HG03066 (cell line): Measurements from ENCODE around the gene ADIPOR2.

Experiments used
- ATAC-seq: cut with Tn5 transposase; IDR thresholded peaks from one replicate; pipeline ENCODE4 v1.9.1; 2021; ENCODE audit warnings: low read depth; ENCODE audit not compliant: unreplicated experiment

Gene ADIPOR2

DNA sequence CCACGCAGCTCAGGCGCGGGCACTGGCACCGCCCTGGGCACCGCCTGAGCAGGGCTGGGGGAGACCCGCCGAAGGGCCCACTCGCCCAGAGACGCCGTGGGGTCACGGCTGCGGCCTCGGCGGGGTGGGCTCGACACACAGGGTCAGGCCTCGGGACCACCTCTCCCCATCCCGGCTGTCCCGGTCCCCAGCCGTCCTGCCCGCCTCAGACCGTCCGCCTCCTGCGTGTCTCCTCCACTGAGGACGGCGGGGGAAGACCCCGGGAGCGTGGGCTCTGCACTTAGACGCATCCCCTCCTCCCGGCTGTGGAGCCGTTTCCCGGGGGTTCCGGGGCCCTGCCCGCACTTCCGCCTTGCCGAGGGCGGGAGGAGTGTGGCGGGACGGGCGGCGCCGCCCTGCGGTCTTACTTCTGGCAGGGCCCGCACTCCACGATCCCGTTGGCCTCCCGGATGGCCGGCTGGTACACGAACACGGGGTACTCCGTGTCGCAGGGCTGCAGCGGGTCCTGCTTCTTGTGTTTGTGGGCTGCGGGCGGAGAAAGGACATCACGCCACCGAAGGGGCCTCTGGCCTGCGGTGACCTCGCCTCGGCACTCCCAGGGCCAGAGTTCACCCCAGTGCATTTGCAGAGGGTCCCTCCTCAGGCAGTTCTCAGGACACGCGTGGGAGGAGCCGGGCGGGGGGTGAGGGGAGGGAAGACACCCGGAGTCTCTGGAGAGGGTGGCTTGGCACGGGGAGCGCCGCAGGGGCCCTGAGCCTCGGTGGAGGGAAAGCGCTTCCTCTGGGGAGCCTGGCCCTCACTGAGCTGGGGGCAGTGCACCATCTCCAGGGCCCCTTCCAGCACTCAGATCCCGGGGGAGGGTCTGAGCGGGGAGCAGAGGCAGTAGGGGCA is 106.4 kb downstream of the ADIPOR2 start:
- no peak for ATAC-seq

DNA sequence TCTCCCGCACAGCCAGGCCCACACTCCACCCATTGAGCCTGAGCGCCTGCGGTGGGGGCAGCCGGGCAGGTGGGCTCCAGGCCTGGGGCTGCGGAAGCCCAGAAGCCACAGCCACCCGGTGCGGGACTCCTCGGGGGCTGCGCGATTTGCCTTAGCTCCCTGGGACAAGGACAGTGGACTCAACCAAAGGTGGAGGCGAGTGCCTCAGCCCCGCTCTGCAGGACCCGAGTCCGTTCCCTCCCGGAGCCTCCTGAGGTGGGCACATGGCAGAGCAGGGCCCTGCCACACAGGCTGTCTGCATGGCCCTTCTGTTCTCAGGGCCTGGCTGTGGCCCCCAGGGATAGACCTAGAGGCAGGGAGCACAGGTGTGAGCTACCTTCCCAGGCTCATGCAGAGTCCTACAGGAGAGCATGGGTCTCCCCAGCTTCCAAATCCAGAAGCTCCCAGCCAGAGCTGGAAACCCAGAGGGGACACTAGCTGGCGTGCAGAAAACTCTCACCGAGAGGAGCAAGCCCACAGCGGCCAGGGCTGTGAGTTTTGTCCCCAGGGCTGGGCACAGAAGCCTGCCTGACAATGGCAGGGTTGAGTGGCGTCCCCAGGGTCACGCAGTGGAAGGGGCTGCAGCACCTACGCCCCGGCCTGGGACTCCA is 107.2 kb downstream of the ADIPOR2 start:
- ATAC-seq: no peak

GRCh38 chr12:1798641-1799020 is 107.8 kb downstream of the ADIPOR2 start:
- no peak for ATAC-seq

- no peak for ATAC-seq
These were observed 108.4 kb downstream of the ADIPOR2 start for GRCh38 chr12:1799051-1799881.

- ATAC-seq: no peak
These were observed 109.1 kb downstream of the ADIPOR2 start for GRCh38 chr12:1799882-1800400.

GRCh38 chr12:1800401-1801302 is 109.8 kb downstream of the ADIPOR2 start:
- ATAC-seq: no peak

DNA sequence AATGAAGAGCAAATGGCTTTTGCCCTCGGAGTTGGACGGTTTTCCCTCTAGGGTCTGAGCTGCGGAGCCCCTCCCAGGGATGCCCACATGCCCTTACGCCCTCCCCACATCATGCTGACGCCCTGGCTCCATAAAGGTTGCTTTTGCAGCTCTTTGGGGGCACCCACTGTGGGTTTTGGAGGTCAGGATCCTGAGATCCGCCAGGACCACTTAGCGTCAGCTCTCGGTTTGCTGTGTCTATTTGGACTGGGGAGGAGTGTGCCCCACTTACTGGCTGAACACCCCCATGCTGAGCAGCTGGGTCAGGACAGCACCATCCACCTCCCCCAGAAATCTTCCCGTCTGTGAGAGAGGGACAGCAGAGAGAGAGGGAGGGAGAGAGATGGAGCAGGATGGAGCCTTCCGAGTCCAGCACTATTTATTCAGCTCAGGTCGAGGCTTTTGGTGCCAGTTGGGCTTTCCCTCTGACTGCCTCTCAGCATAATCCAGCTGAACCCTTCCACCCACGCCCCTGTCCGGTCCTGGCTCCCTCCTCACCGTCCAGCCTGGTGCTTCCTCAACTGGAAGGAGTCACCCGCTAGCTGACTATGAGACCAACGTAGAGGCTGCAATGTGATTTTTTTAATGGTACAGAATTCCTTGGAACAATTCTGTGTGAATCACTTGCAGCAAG is 110.6 kb downstream of the ADIPOR2 start:
- ATAC-seq: no peak

GRCh38 chr12:1803736-1804135 is 112.9 kb downstream of the ADIPOR2 start:
- ATAC-seq: no peak

DNA sequence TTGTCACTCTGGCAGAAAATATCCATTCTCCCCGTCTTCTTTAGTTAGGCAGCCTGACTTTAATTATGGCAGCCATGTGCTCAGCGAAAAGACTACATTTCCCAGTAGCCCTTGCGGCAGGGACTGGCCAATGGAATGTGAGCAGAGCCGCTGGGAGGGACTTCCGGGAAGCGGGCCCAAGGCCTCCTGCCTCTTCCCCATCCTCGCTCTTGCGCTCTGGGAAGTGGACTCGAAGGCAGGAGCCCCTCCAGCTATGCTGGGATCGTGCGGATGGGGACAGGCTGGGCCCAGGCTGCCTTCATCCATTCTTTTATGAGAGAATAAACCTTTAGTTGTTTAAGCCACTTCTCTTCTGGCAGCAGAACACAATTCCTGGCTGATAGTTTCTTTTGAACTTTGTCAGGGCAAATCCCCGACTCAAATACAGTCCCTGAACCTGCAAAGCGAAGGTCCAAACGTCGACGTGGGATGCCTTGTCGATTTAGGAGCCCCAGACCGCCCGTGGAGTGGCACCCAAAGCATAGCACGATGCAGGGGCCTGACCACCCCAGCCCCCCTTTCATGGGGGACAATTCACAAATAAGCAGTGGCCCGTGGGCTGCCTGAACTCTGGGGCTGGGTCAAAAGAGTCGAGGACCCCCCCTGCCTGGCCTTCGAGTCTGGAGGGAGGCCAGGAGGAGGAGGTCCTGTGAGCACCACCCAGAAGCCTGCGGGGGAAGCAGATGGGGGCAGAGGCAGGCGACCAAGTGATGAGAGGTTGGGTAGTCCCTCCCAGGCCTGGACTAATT is 113.9 kb downstream of the ADIPOR2 start:
- peak; percentile 80 for ATAC-seq

DNA sequence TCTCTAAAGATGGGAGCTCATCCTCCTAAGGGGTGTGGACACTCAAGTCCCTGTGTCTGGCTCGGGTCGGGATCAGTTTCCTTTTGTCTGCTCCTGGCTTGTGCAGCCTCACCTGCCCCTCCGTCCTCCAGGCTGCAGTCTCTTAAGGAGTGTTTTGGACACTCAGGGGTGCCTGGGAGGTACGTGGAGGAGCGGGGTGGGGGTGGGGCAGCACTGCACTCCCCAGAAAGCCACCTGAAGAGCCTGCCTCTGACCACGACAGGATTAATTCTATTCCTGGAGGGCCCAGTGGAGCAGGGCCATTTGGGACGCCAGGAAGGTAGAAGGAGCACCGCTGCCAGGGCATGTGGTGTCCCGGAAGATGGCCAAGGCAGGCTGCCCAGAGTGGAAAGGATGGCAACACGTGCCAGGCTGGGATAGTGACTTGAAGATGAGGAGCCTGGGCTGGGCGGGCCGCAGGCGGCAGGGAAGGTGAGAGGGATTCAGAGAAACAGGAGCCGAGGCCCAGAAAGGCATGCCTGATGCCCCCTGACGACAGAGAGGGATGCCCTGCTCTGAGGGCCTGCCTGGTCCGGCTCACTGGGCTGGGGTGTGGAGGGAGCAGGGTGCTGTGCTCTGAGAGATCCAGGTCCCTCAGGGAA is 114.7 kb downstream of the ADIPOR2 start:
- no peak for ATAC-seq

GRCh38 chr12:1806301-1807086 is 115.6 kb downstream of the ADIPOR2 start:
- no peak for ATAC-seq

- no peak for ATAC-seq
These were observed 116.4 kb downstream of the ADIPOR2 start for GRCh38 chr12:1807087-1807860.

DNA sequence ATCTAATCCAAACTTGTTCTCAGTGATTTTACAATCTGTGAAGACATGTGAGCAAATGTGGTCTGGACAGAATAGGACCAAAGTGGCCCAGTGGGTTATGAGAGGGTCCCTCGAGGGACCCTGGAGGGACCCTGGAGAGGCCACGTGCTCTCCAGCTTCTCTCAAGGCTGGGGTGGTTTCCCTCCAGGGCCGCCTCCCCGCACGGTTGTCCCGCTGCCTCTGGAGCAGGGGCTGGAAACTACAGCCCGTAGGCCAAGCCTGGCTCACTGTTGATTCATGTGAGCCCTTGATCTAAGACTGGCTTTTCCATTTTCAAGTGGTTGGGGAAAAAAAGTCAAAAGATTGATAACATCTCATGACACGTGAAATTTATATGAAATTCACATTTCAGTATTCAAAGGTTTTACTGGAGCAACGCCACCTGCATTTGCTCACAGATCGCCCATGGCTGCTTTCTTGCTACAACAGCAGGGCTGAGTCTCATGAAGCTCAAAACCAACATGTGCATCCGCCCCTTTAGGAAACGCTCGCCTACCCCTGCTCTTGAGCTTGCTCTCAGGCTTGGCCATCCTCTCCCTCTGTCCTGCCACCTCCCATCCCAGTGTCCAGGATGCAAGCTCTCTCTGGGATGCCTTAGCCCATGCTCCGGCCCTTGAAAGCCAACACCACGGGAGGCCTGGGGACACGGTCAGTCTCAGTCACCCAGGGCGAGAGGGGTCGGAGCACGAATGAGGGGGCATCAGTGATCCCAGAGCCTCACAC is 117.3 kb downstream of the ADIPOR2 start:
- no peak for ATAC-seq

DNA sequence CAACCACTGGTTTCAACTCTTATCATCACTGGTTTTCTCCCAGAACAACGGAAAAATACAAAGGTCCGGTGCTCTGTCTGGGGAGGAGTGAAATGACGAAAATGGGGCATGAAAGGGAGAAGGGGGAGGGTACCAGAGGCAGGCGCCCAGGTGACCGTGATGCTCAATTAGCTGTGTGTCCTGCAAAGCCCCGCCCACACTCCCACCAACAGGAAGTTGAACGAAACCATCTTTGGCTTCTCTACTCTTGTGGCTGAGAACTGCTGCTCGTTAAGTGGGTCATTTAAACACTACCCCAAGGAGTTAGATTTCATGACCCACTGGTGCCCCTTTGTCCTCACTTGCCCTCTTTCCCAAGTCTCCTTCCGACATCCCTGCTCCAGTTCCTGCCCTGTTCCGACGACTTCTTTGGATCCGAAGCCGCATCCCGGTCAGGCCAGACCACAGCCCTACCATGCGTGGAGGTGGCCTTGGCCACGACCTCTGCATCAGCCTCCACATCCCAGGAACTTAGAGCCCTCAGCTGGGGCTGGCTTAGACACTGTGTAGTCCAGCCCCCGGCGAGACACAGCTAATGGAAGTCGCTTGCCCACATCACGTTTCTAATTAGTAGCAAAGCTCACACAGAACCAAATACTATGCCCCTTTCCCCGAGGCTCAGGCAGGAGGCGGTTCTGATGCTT is 118.1 kb downstream of the ADIPOR2 start:
- no peak for ATAC-seq

DNA sequence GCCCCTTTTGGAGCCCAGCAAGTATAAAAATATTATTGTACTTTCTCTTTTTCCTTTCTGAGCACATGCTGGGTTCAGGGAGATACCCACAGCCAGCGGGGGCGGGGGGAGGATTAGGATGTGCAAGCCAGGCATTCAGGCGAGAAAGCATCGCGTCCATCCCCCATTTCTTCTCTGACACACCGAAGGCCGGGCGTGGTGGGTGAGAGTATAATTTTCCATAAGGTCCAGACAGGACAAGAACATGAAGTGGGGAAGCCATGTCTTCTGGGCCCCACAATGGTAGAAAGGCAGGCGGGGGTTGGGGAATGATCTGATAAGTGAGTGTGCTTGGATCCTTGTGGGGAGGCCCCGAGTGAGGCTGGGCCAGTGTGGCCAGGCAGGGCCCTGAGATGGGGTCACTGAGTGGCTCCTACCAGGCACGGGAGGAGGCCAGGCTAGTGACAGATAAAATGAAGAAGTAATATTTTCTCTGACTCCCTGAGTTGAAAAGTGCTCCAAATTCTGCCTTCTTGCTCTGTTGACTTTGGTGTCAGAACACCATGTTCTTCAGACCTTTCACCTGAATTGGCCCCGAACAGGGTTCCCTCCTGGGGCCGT is 118.8 kb downstream of the ADIPOR2 start:
- ATAC-seq: no peak
